A549 (cell line): Measurements from ENCODE around the gene CNKSR2. TPM values are rescaled to one million over a fixed set of nuclear protein-coding genes. Genes with fewer than 3 reads are reported as not detected.
A peak's percentile ranks its signal among the peaks of the same experiment; 100 is the strongest.

Experiments
- ATAC-seq, 2 experiments: fragments of 200-7000 bp in 1 of 2; fragments of >200 bp in 1 of 2; cut with Nextera tagmentation in 1 of 2; cut with Tn5 transposase in 1 of 2; 3 replicates each; pipeline versions ENCODE4 v1.8.0 to v1.9.1; 2018 to 2020; ENCODE audit warnings: mild to moderate bottlenecking in 1 of 2, moderate library complexity in 1 of 2
- CTCF ChIA-PET: fragments of 300-600 bp; sonication (Branson Sonifier 250); formaldehyde crosslinking; extraction: SDS; loops from one replicate; lab custom pipeline; 2021; ENCODE audit warnings: antibody characterized with exemption, inconsistent platforms; lab: Yijun Ruan, JAX
- POLR2A ChIA-PET: fragments of 350-600 bp; formaldehyde crosslinking; extraction: SDS; loops from one replicate; lab custom pipeline; 2021; ENCODE audit warnings: antibody characterized with exemption, inconsistent platforms; lab: Yijun Ruan, JAX
- DNase-seq, 2 experiments: peaks; one replicate each; pipeline versions ENCODE4 v3.0.0 to v3.0.0-alpha.2; 2011 to 2016; ENCODE audit warnings: low read depth in 1 of 2, low spot score in 1 of 2
- FAIRE-seq: peaks from 2 replicates; lab custom pipeline; 2011; peaks lifted over from hg19 to GRCh38; lab: Jason Lieb, UNC
- H3K27ac ChIP-seq, 2 experiments: fragments of >200 bp; sonication (Bioruptor Twin); formaldehyde crosslinking; 3 replicates each; pipeline ENCODE4 v1.5.1; 2016 to 2017
- H3K4me1 ChIP-seq: fragments of >200 bp; sonication (Bioruptor Twin); formaldehyde crosslinking; 3 replicates; pipeline ENCODE4 v1.6.1; 2016
- H3K4me2 ChIP-seq: fragments of >200 bp; sonication (Bioruptor Twin); formaldehyde crosslinking; 3 replicates; pipeline ENCODE4 v1.6.1; 2016
- H3K4me3 ChIP-seq: fragments of >200 bp; sonication (Bioruptor Twin); formaldehyde crosslinking; 3 replicates; pipeline ENCODE4 v1.5.1; 2016
- H3K9me3 ChIP-seq: fragments of >200 bp; sonication (Bioruptor Twin); formaldehyde crosslinking; 3 replicates; pipeline ENCODE4 v1.6.1; 2016
- BCL3 ChIP-seq: fragments of >200 bp; sonication (Bioruptor Twin); formaldehyde crosslinking; IDR thresholded peaks from 3 replicates; pipeline ENCODE4 v1.6.1; 2016
- CEBPB ChIP-seq, 2 experiments: fragments of >200 bp in 1 of 2; sonication (Bioruptor Twin) in 1 of 2; formaldehyde crosslinking in 1 of 2; IDR thresholded peaks; 2 replicates each; pipeline ENCODE4 v1.6.1; 2012 to 2016
- CHD4 ChIP-seq: fragments of 200-600 bp; sonication (generic); IDR thresholded peaks from 2 replicates; pipeline ENCODE4 v1.6.1; 2016; ENCODE audit warnings: antibody characterized with exemption, mild to moderate bottlenecking, borderline replicate concordance
- EP300 ChIP-seq, 2 experiments: fragments of >200 bp; sonication (Bioruptor Twin); formaldehyde crosslinking; IDR thresholded peaks; 2 replicates in 1 of 2; 3 replicates in 1 of 2; pipeline ENCODE4 v1.6.1; 2016 to 2017
- ESRRA ChIP-seq: fragments of 150-350 bp; IDR thresholded peaks from 2 replicates; pipeline ENCODE4 v1.6.1; 2014; ENCODE audit warnings: mild to moderate bottlenecking, low read length, borderline replicate concordance
- FOSB ChIP-seq: fragments of 250-450 bp; sonication (Bioruptor Pico); IDR thresholded peaks from 2 replicates; pipeline ENCODE4 v1.5.0; 2020; ENCODE audit warnings: mild to moderate bottlenecking, moderate library complexity
- HOXA7 ChIP-seq: fragments of 250-450 bp; sonication (Bioruptor Pico); IDR thresholded peaks from 2 replicates; pipeline ENCODE4 v1.5.0; 2020; ENCODE audit warnings: mild to moderate bottlenecking, moderate library complexity
- HOXB13 ChIP-seq: fragments of 250-450 bp; sonication (Bioruptor Pico); IDR thresholded peaks from 2 replicates; pipeline ENCODE4 v1.5.0; 2020; ENCODE audit warnings: low read depth, mild to moderate bottlenecking, moderate library complexity
- HOXB5 ChIP-seq: fragments of 250-450 bp; sonication (Bioruptor Pico); IDR thresholded peaks from 2 replicates; pipeline ENCODE4 v1.5.0; 2020; ENCODE audit warnings: mild to moderate bottlenecking, moderate library complexity
- KDM1A ChIP-seq: fragments of 200-600 bp; sonication (generic); IDR thresholded peaks from 2 replicates; pipeline ENCODE4 v1.6.1; 2016; ENCODE audit warnings: low read depth, mild to moderate bottlenecking
- KDM5A ChIP-seq: fragments of 200-600 bp; sonication (generic); IDR thresholded peaks from 2 replicates; pipeline ENCODE4 v1.6.1; 2016; ENCODE audit warnings: antibody characterized with exemption, mild to moderate bottlenecking
- MAFK ChIP-seq: fragments of 450-650 bp; IDR thresholded peaks from 2 replicates; pipeline ENCODE4 v1.6.1; 2014; ENCODE audit not compliant: partially characterized antibody
- MAX ChIP-seq: IDR thresholded peaks from 2 replicates; pipeline ENCODE4 v1.6.1; 2012
- NFE2L2 ChIP-seq: fragments of 150-350 bp; conservative IDR thresholded peaks from 2 replicates; pipeline ENCODE4 v1.6.1; 2014; ENCODE audit warnings: low read length
- NPAS2 ChIP-seq: fragments of 250-450 bp; sonication (Bioruptor Pico); IDR thresholded peaks from 2 replicates; pipeline ENCODE4 v1.8.0; 2022; ENCODE audit warnings: mild to moderate bottlenecking, moderate library complexity, borderline replicate concordance
- NR3C1 ChIP-seq: fragments of >200 bp; sonication (Bioruptor Twin); formaldehyde crosslinking; IDR thresholded peaks from 3 replicates; pipeline ENCODE4 v1.6.1; 2017
- POLR2A ChIP-seq: IDR thresholded peaks from 2 replicates; pipeline ENCODE4 v1.6.1; 2012; ENCODE audit warnings: mild to moderate bottlenecking, low read length
- RAD21 ChIP-seq, 2 experiments: fragments of >200 bp in 1 of 2; sonication (Bioruptor Twin) in 1 of 2; formaldehyde crosslinking in 1 of 2; IDR thresholded peaks in 1 of 2; conservative IDR thresholded peaks in 1 of 2; 2 replicates in 1 of 2; 3 replicates in 1 of 2; pipeline ENCODE4 v1.6.1; 2012 to 2018; ENCODE audit warnings: inconsistent platforms in 1 of 2
- RNF2 ChIP-seq: fragments of 200-600 bp; sonication (generic); IDR thresholded peaks from 2 replicates; pipeline ENCODE4 v1.6.1; 2016; ENCODE audit warnings: low read depth, mild to moderate bottlenecking, antibody characterized with exemption, moderate library complexity, borderline replicate concordance
- SMC3 ChIP-seq: fragments of >200 bp; sonication (Bioruptor Twin); formaldehyde crosslinking; IDR thresholded peaks from 3 replicates; pipeline ENCODE4 v1.6.1; 2018; ENCODE audit warnings: inconsistent platforms
- SREBF2 ChIP-seq: fragments of 450-650 bp; IDR thresholded peaks from 2 replicates; pipeline ENCODE4 v1.6.1; 2014; ENCODE audit warnings: mild to moderate bottlenecking, moderate library complexity
- ZC3H11A ChIP-seq: fragments of 450-650 bp; IDR thresholded peaks from 2 replicates; pipeline ENCODE4 v1.6.1; 2014; ENCODE audit warnings: antibody characterized with exemption, mild to moderate bottlenecking
- ZFP36 ChIP-seq: fragments of 450-650 bp; IDR thresholded peaks from 2 replicates; pipeline ENCODE4 v1.6.1; 2014; ENCODE audit warnings: borderline replicate concordance; ENCODE audit not compliant: partially characterized antibody
- ZNF302 ChIP-seq: fragments of 250-450 bp; sonication (Bioruptor Pico); IDR thresholded peaks from 2 replicates; pipeline ENCODE4 v1.9.0; 2021; ENCODE audit warnings: inconsistent platforms, mild to moderate bottlenecking, moderate library complexity
- WGBS: methylation state at CpG from one replicate; pipeline ENCODE4 v1.1.6; 2017; ENCODE audit errors: missing lambda C conversion rate; 5-methylcytosine and 5-hydroxymethylcytosine counted together
- polyA plus RNA-seq, 4 experiments: library from polyadenylated mRNA; depleted of rRNA in 3 of 4; stranded (reverse); fragments of >200 nt; fragmentation: RNase III in 1 of 4; extraction: RNeasy Plus Mini Kit Qiagen cat#74134 plus additional on column Dnase treatment in 1 of 4; gene quantifications; 2 replicates in 3 of 4; 3 replicates in 1 of 4; pipeline ENCODE4 v1.2.3, GENCODE V29; 2011 to 2017
- TF ChIP-seq, protein P1 (sequence below): fragments of 150-350 bp; IDR thresholded peaks from 2 replicates; pipeline ENCODE4 v1.6.1; 2014; ENCODE audit warnings: low read depth, mild to moderate bottlenecking, low read length

The CNKSR2 gene
- polyA plus RNA-seq, 2 of the 4 experiments (the other 2 are of a cell fraction), result 5.8 to 11.4 TPM

GRCh38 chrX:21375708-21376009 is 1.4 kb downstream of the CNKSR2 start:
- TF ChIP-seq RAD21 (conservative IDR thresholded peaks at IDR 0.05 in 1 of 2, IDR thresholded peaks at IDR 0.05 in 1 of 2), result peak in 1 of 2 experiments; percentile 32; a peak in 2 of 5 replicates
- TF ChIP-seq ZNF302 (CRISPR knock-in tag), result no peak
- no peak for TF ChIP-seq HOXB13
- peak; percentile 29; the same call in 1 of the 3 replicates for TF ChIP-seq SMC3
- TF ChIP-seq, all 56 proteins: peak for 2
- FAIRE-seq (no peak), DNase-seq (peak; percentile 38 to 39), ATAC-seq (peak in 1 of 2 experiments; percentile 62; a peak in 3 of 6 replicates)
- CTCF ChIA-PET, result interaction anchor here (0.5 to 1.9 kb wide), 3 partner anchors 840 to 848 kb away, joined by 3 to 8 read pairs (median 3); no protein-coding TSS in a partner anchor
- POLR2A ChIA-PET, result no interaction called here
- Histone ChIP-seq H3K4me2 (peak overlapping the region; percentile 80), H3K27ac (peak overlapping the region; percentile 82 to 96), H3K9me3 (no peaks in the 10 kb centered on the region), H3K4me1 (peaks cover 35% of the 10 kb centered on the region), H3K4me3 (peak overlapping the region; percentile 89)
- 14% methylated on average over 5 of the region's 5 CpGs for WGBS

DNA sequence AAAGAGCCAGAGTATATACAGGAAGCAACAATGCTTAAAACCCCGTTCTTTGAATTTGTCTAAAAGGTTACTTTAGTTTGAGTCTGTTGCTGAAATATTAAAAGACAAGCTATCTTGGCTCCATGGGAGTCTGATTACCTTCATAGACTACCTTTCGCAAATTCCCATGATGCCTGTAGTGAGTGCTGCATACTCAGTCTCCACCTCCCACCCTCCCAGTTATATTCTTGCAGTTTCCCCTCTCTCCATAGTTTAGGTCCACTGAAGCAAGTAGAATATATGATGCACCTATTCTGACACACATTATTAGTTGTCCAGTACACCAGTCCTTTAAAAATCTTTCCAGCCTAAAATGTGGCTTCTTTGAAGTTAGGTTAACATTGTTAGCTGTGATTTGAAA is 2.4 kb downstream of the CNKSR2 start:
- CTCF ChIA-PET, result interaction anchor here (1.9 kb wide), 1 partner anchor 849 kb away, joined by 8 read pairs; no protein-coding TSS in a partner anchor
- peak; percentile 96 for FAIRE-seq
- no peaks in the 10 kb centered on the region for H3K9me3 ChIP-seq
- peak overlapping the region; percentile 89; the same call in 2 of the 3 replicates for H3K4me3 ChIP-seq
- no peak for TF ChIP-seq NPAS2 (CRISPR knock-in tag)
- no peak for TF ChIP-seq SREBF2
- no peak for TF ChIP-seq FOSB (CRISPR knock-in tag)
- no peak for TF ChIP-seq MAFK
- TF ChIP-seq NFE2L2, result no peak
- no peak for TF ChIP-seq NR3C1
- TF ChIP-seq ZFP36, result no peak
- no peak for ATAC-seq
- H3K27ac ChIP-seq, result no peak overlapping the region
- POLR2A ChIA-PET, result no interaction called here
- 77% methylated on average over 2 of the region's 2 CpGs for WGBS
- no peak for DNase-seq
- peaks cover 32% of the 10 kb centered on the region for H3K4me1 ChIP-seq
- H3K4me2 ChIP-seq, result peak overlapping the region; percentile 80

GRCh38 chrX:21379991-21380390 is 5.8 kb downstream of the CNKSR2 start:
- ChIA-PET CTCF (no interaction called here), POLR2A (no interaction called here)
- Histone ChIP-seq H3K4me3 (no peak overlapping the region), H3K4me2 (no peak overlapping the region), H3K9me3 (no peaks in the 10 kb centered on the region), H3K4me1 (peaks cover 28% of the 10 kb centered on the region), H3K27ac (no peak overlapping the region)
- peak; percentile 43 for FAIRE-seq
- no peak for DNase-seq
- TF ChIP-seq KDM5A, result no peak
- no peak for TF ChIP-seq CEBPB (IDR thresholded peaks at IDR 0.05)
- TF ChIP-seq MAX, result no peak
- ATAC-seq, result no peak
- WGBS, result 54% methylated on average over 1 of the region's 1 CpG

DNA sequence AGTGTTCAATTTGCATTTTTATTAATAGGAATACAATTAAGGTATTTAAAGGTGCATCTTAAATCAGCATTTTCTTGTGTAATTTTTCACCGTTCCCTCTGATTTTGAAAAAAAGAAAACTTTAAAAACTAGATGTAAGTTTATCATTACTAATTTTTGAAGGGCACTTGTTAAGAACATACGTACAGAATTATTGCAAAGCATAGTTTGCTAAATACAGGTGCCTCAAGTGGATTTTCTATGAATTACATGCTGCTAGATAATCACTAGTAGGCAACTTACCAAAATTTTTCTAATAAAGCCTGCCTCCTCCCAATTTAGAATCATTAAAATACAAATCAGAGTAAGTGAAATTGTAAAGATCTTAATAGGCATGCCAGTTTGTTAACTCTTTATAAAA is 8.5 kb downstream of the CNKSR2 start:
- POLR2A ChIA-PET, result no interaction called here
- H3K4me1 ChIP-seq, result peaks cover 17% of the 10 kb centered on the region
- TF ChIP-seq ESRRA, result no peak
- no peak for TF ChIP-seq HOXB13
- no peak for TF ChIP-seq HOXB5
- TF ChIP-seq, protein P1, sequence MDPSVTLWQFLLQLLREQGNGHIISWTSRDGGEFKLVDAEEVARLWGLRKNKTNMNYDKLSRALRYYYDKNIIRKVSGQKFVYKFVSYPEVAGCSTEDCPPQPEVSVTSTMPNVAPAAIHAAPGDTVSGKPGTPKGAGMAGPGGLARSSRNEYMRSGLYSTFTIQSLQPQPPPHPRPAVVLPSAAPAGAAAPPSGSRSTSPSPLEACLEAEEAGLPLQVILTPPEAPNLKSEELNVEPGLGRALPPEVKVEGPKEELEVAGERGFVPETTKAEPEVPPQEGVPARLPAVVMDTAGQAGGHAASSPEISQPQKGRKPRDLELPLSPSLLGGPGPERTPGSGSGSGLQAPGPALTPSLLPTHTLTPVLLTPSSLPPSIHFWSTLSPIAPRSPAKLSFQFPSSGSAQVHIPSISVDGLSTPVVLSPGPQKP, result no peak
- no peak for TF ChIP-seq BCL3
- TF ChIP-seq KDM5A, result no peak
- TF ChIP-seq CHD4, result no peak
- TF ChIP-seq ZFP36, result no peak
- no peak for TF ChIP-seq RNF2
- TF ChIP-seq RAD21 (conservative IDR thresholded peaks at IDR 0.05 in 1 of 2, IDR thresholded peaks at IDR 0.05 in 1 of 2), result no peak
- TF ChIP-seq KDM1A, result no peak
- TF ChIP-seq EP300 (IDR thresholded peaks at IDR 0.05), result no peak
- no peak for TF ChIP-seq POLR2A
- no peak for TF ChIP-seq NFE2L2
- TF ChIP-seq HOXA7 (CRISPR knock-in tag), result no peak
- TF ChIP-seq ZNF302 (CRISPR knock-in tag), result no peak
- TF ChIP-seq ZC3H11A, result no peak
- no peak overlapping the region for H3K4me3 ChIP-seq
- CTCF ChIA-PET, result interaction anchor here (1.0 kb wide), 1 partner anchor 84 kb away, joined by 3 read pairs; no protein-coding TSS in a partner anchor
- FAIRE-seq (peak; percentile 95), DNase-seq (peak; percentile 14 to 16), ATAC-seq (no peak)
- H3K4me2 ChIP-seq, result no peak overlapping the region
- H3K9me3 ChIP-seq, result no peaks in the 10 kb centered on the region
- WGBS, result 54% methylated on average over 2 of the region's 2 CpGs
- no peak overlapping the region for H3K27ac ChIP-seq
